ENCODE measurements around the gene IQCK.

The IQCK gene

DNA sequence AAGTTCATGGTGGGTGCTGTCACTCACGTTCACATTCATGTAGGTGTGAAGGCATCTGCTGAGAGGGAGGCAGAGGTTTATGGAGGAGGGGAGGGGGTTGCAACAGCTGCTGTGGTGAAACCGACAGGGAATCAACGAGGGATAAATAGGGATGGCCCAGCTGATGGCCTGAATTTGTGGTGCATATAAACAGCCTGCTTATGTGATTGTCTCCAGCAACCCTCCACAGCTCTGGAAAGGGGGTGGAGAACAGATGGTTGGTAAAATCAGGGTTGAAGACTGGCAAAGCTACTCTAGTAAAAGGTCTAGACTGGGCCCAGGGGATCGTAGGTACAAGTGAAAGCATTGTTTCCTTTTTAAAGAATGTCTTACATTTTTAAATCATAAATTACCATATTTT is 53.7 kb downstream of the IQCK start:
- no peaks in the 10 kb centered on the region for H3K27me3 ChIP-seq (ENCODE audit: insufficient read depth, low read depth)
- no peaks in the 10 kb centered on the region for H4K20me1 ChIP-seq (ENCODE audit: insufficient read depth)
- no peak overlapping the region for H3K9ac ChIP-seq
- H3K79me2 ChIP-seq (ENCODE audit: insufficient read depth, low read depth): no peaks in the 10 kb centered on the region
- no peak overlapping the region for H3K27ac ChIP-seq
- H2AFZ ChIP-seq (ENCODE audit: low read depth): no peak overlapping the region
- TF ChIP-seq, protein P1, sequence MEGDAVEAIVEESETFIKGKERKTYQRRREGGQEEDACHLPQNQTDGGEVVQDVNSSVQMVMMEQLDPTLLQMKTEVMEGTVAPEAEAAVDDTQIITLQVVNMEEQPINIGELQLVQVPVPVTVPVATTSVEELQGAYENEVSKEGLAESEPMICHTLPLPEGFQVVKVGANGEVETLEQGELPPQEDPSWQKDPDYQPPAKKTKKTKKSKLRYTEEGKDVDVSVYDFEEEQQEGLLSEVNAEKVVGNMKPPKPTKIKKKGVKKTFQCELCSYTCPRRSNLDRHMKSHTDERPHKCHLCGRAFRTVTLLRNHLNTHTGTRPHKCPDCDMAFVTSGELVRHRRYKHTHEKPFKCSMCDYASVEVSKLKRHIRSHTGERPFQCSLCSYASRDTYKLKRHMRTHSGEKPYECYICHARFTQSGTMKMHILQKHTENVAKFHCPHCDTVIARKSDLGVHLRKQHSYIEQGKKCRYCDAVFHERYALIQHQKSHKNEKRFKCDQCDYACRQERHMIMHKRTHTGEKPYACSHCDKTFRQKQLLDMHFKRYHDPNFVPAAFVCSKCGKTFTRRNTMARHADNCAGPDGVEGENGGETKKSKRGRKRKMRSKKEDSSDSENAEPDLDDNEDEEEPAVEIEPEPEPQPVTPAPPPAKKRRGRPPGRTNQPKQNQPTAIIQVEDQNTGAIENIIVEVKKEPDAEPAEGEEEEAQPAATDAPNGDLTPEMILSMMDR (conservative IDR thresholded peaks at IDR 0.05; ENCODE audit: low read depth, low read length): no peak
- no peaks in the 10 kb centered on the region for H3K4me1 ChIP-seq (ENCODE audit: low read depth, poor library complexity, severe bottlenecking)
- no peak overlapping the region for H3K4me3 ChIP-seq (IDR thresholded peaks at IDR 0.05; ENCODE audit: insufficient read depth, low read depth, low read length)
- no peak overlapping the region for H3K4me2 ChIP-seq
- H3K36me3 ChIP-seq (ENCODE audit: insufficient read depth): no peaks in the 10 kb centered on the region

DNA sequence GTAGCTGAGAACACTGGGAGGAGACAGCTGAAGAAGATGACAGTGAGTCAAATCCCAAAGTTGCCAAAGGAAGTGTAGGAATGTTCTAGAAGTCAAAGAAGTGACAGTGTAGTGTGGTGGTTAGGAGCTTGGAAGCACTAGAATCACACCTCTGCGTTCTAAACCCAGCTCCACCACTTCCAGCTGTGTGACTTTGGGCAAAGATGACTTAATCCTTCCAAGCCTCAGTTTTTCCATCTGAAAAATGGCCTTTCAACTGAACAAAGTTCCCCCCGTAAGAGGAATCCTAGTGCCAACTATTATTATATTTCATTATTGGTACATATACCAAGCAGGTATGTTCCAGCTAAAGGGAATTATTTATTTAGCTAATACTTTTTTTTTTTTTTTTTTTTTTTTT is 56.0 kb downstream of the IQCK start:
- Histone ChIP-seq H4K20me1 (ENCODE audit: insufficient read depth) (no peaks in the 10 kb centered on the region), H3K27ac (no peak overlapping the region), H3K36me3 (ENCODE audit: insufficient read depth) (no peaks in the 10 kb centered on the region), H3K4me2 (no peak overlapping the region), H3K79me2 (ENCODE audit: insufficient read depth, low read depth) (no peaks in the 10 kb centered on the region), H3K27me3 (ENCODE audit: insufficient read depth, low read depth) (no peaks in the 10 kb centered on the region), H3K4me1 (ENCODE audit: low read depth, poor library complexity, severe bottlenecking) (no peaks in the 10 kb centered on the region), H3K4me3 (IDR thresholded peaks at IDR 0.05; ENCODE audit: insufficient read depth, low read depth, low read length) (no peak overlapping the region), H2AFZ (ENCODE audit: low read depth) (no peak overlapping the region), H3K9ac (no peak overlapping the region)
- TF ChIP-seq, protein P1 (conservative IDR thresholded peaks at IDR 0.05; ENCODE audit: low read depth, low read length): no peak

DNA sequence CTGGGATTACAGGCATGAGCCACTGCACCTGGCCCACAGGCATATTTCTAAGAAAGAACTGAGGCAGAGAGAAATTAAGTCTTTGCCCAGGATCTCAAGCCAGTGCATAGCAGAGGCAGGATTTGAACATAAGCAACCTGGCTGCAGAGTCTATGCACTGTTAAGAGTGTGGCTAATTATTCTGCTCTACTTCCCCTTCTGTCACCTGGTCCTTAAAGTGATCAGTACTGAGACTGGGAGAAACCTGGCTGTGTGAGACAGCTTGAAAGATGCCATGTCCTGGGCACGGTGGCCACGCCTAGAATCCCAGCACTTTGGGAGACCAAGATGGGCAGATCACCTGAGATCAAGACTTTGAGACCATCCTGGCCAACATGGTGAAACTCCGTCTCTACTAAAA is 58.1 kb downstream of the IQCK start:
- H3K27ac ChIP-seq: no peak overlapping the region
- TF ChIP-seq, protein P1 (conservative IDR thresholded peaks at IDR 0.05; ENCODE audit: low read depth, low read length): no peak
- H3K4me2 ChIP-seq: no peak overlapping the region
- H3K79me2 ChIP-seq (ENCODE audit: insufficient read depth, low read depth): no peaks in the 10 kb centered on the region
- H2AFZ ChIP-seq (ENCODE audit: low read depth): no peak overlapping the region
- H3K36me3 ChIP-seq (ENCODE audit: insufficient read depth): no peaks in the 10 kb centered on the region
- H4K20me1 ChIP-seq (ENCODE audit: insufficient read depth): no peaks in the 10 kb centered on the region
- no peak overlapping the region for H3K9ac ChIP-seq
- no peaks in the 10 kb centered on the region for H3K27me3 ChIP-seq (ENCODE audit: insufficient read depth, low read depth)
- H3K4me1 ChIP-seq (ENCODE audit: low read depth, poor library complexity, severe bottlenecking): no peaks in the 10 kb centered on the region
- no peak overlapping the region for H3K4me3 ChIP-seq (IDR thresholded peaks at IDR 0.05; ENCODE audit: insufficient read depth, low read depth, low read length)

DNA sequence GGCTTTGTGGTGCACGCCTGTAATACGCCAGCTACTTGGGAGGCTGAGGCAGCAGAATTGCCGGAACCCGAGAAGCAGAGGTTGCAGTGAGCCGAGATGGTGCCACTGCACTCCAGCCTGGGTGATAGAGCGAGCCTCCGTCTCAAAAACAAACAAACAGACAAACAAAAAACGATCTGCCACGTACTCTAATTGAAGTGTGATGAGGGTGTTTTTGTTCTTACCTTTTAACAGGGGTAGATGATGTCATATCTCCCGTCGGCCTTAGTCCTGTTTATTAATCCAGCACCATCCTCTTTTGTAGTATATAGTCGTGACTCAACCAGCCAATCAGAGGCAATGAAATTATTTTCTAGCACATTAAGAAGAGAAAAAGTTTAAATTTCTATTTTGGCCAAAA is 58.5 kb downstream of the IQCK start:
- no peaks in the 10 kb centered on the region for H4K20me1 ChIP-seq (ENCODE audit: insufficient read depth)
- no peak overlapping the region for H3K9ac ChIP-seq
- H3K4me1 ChIP-seq (ENCODE audit: low read depth, poor library complexity, severe bottlenecking): no peaks in the 10 kb centered on the region
- H3K4me3 ChIP-seq (IDR thresholded peaks at IDR 0.05; ENCODE audit: insufficient read depth, low read depth, low read length): no peak overlapping the region
- no peak overlapping the region for H3K4me2 ChIP-seq
- TF ChIP-seq, protein P1 (conservative IDR thresholded peaks at IDR 0.05; ENCODE audit: low read depth, low read length): no peak
- H2AFZ ChIP-seq (ENCODE audit: low read depth): no peak overlapping the region
- H3K27me3 ChIP-seq (ENCODE audit: insufficient read depth, low read depth): no peaks in the 10 kb centered on the region
- H3K27ac ChIP-seq: no peak overlapping the region
- H3K36me3 ChIP-seq (ENCODE audit: insufficient read depth): no peaks in the 10 kb centered on the region
- no peaks in the 10 kb centered on the region for H3K79me2 ChIP-seq (ENCODE audit: insufficient read depth, low read depth)

DNA sequence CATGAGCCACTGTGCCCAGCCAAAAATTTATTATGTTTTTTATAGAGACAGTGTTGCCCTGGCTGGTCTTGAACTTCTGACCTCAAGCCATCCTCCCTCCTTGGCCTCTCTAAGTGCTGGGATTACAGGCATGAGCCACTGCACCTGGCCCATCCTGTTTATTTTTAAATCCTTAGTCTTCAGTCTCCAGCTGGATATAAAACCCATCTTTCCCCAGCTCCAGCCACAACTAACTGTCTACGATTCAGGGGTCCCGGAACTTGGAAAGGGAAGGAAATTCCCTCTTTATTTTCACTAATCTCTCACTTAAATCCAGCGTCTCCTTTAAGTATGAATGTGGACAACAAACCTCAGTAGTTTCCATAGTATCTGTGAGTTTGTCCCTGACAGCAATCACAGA is 62.2 kb downstream of the IQCK start:
- H3K4me3 ChIP-seq (IDR thresholded peaks at IDR 0.05; ENCODE audit: insufficient read depth, low read depth, low read length): no peak overlapping the region
- no peak overlapping the region for H2AFZ ChIP-seq (ENCODE audit: low read depth)
- TF ChIP-seq, protein P1 (conservative IDR thresholded peaks at IDR 0.05; ENCODE audit: low read depth, low read length): no peak
- H3K27ac ChIP-seq: no peak overlapping the region
- no peaks in the 10 kb centered on the region for H3K27me3 ChIP-seq (ENCODE audit: insufficient read depth, low read depth)
- no peak overlapping the region for H3K9ac ChIP-seq
- no peaks in the 10 kb centered on the region for H3K36me3 ChIP-seq (ENCODE audit: insufficient read depth)
- no peak overlapping the region for H3K4me2 ChIP-seq
- no peaks in the 10 kb centered on the region for H4K20me1 ChIP-seq (ENCODE audit: insufficient read depth)
- H3K79me2 ChIP-seq (ENCODE audit: insufficient read depth, low read depth): no peaks in the 10 kb centered on the region
- H3K4me1 ChIP-seq (ENCODE audit: low read depth, poor library complexity, severe bottlenecking): no peaks in the 10 kb centered on the region
